AG04449 (cell line): ENCODE data around the gene FAM219B.

Experiments
- CTCF ChIA-PET: fragments of 350-600 bp; formaldehyde crosslinking; extraction: SDS; loops from one replicate; lab custom pipeline; 2021; ENCODE audit warnings: antibody characterized with exemption; lab: Yijun Ruan, JAX
- POLR2A ChIA-PET: fragments of 400-600, 350-600 bp; formaldehyde crosslinking; extraction: SDS; loops from one replicate; lab custom pipeline; 2020; ENCODE audit warnings: antibody characterized with exemption, inconsistent platforms; lab: Yijun Ruan, JAX
- DNase-seq: peaks from one replicate; pipeline ENCODE4 v3.0.0-alpha.2; 2010; ENCODE audit warnings: low read depth, low spot score
- H3K4me3 ChIP-seq: 2 replicates; pipeline ENCODE4 v1.5.1; 2011; ENCODE audit warnings: low read depth, mild to moderate bottlenecking, control low read depth, low read length
- TF ChIP-seq, protein P1 (sequence below): IDR thresholded peaks from one replicate; pipeline ENCODE4 v1.5.1; 2011; ENCODE audit warnings: mild to moderate bottlenecking, moderate library complexity, low read length, control low read depth, inconsistent platforms; ENCODE audit not compliant: insufficient read depth; ENCODE audit errors: missing control alignments

Gene FAM219B

DNA sequence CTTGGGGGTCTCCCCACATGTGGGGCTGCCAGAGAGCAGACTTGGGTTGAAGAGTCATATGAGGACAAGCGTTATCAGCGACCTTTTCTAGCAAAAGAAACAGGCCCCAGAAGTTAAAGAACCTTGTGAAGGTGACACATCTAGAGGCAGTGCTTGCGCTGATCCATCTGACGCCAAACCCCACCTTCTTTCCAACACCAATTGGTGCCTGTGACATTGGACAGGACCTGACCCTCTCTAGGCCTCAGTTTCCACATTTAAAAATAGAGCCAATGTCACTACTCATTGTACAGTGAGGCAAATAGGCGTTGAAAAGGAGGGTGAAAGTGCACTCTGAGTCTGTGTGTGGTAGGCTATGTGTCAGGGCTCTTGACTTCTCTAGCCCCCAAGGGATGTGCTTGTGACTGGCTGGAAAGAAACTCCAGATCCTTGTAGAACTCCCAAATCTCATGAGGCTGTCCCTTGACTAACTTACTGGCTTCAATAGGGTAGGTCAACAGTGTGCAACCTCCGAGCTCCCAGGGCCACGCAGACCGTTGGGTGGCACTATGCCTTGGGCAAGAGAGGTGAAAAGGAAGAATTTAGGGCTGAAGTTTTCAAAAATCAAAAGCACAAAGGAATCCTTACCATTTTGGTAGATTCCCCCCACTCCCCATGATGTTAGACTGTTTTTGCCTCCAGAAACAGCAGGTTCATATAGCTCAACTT, 666 bp upstream of the FAM219B start:
- no peak for DNase-seq
- H3K4me3 ChIP-seq, result peak overlapping the region; percentile 73
- ChIA-PET CTCF (interaction anchor here (0.8 to 8.8 kb wide), 4 partner anchors 8 to 127 kb away, joined by 4 to 134 read pairs (median 8); partner anchors contain the start of gene MPI), POLR2A (interaction anchor here (1.0 to 1.7 kb wide), 6 partner anchors 9 to 126 kb away, joined by 3 to 13 read pairs (median 6); partner anchors contain the start of genes COX5A, CSK and MPI)
- TF ChIP-seq, protein P1, sequence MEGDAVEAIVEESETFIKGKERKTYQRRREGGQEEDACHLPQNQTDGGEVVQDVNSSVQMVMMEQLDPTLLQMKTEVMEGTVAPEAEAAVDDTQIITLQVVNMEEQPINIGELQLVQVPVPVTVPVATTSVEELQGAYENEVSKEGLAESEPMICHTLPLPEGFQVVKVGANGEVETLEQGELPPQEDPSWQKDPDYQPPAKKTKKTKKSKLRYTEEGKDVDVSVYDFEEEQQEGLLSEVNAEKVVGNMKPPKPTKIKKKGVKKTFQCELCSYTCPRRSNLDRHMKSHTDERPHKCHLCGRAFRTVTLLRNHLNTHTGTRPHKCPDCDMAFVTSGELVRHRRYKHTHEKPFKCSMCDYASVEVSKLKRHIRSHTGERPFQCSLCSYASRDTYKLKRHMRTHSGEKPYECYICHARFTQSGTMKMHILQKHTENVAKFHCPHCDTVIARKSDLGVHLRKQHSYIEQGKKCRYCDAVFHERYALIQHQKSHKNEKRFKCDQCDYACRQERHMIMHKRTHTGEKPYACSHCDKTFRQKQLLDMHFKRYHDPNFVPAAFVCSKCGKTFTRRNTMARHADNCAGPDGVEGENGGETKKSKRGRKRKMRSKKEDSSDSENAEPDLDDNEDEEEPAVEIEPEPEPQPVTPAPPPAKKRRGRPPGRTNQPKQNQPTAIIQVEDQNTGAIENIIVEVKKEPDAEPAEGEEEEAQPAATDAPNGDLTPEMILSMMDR, result no peak

DNA sequence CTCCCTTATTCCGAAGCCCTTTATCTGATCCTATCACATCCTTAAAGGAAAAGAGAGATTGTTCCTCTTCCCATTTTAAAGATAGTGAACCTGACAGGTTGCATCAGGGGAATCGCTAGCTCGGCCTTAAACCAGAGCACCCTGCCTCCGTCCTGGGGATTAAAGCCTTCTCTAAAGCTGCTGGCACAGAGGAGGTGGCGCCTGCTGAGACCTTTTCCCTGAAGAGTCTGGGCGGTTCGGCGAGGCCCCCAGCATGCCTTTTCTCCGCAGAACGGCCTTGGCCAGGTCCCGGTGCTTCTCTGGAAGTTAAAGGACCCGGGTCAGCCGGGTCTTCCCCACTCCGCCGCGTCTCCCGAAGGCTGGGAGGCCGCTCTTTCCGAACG, 593 bp downstream of the FAM219B start:
- ChIA-PET POLR2A (interaction anchor here (0.9 to 1.7 kb wide), 8 partner anchors 8 to 125 kb away, joined by 3 to 13 read pairs (median 5); partner anchors contain the start of genes COX5A, CSK and MPI), CTCF (interaction anchor here (0.7 to 8.8 kb wide), 12 partner anchors 10 to 274 kb away, joined by 3 to 134 read pairs (median 3); partner anchors contain the start of genes MPI and RPP25)
- peak overlapping the region; percentile 73 for H3K4me3 ChIP-seq
- no peak for DNase-seq
- TF ChIP-seq, protein P1, result no peak

DNA sequence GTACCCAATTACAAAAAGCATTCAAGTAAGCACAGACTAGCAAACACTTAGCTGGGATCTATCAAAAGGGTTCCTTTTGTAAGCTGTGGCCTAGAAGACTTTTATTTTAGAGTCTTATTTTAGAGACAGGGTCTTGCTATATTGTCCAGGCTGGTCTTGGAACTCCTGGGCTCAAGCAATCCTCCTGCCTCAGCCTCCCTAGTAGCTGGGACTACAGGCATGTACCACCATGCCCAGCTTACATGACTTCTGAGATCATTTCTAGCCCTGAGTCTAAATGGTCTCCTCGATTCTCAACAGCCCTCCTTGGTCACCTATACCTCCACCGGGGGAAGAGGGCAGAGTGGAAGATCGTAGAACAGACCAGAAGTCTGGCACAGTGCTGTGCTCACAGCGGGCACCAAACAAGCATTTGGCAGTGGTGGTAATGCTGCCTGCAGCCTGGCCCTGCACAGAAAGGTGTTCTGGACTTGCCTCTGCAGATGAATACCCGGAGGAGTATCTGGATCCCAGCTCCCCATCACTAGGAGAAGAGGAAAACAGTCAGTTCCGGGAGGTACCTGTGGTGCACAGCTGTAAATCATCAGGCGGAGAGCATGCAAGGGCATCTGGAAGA, 2.4 kb downstream of the FAM219B start:
- H3K4me3 ChIP-seq, result no peak overlapping the region
- CTCF ChIA-PET, result interaction anchor here (0.7 to 8.8 kb wide), 10 partner anchors 9 to 300 kb away, joined by 3 to 134 read pairs (median 5); partner anchors contain the start of genes MPI and ULK3
- POLR2A ChIA-PET, result no interaction called here
- no peak for DNase-seq
- TF ChIP-seq, protein P1, result no peak

DNA sequence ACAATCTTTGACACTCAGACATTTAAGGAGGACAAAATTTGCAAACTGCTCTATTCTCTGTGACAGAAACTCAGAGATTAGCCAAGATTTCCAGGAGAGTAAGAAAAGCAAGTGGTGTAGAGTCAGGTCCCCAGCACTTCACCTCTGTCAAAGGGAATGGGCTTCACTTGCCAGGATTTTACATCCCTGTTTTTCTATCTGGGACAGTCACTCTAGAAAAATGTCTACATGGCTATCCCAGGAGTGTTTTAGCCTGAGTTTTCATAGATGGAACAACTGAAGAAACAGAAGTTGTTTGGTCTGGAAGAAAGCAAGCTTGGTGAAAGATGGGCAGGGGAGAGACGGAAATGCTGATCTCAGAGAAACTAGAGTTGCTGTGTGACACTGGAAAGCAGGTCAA, 3.0 kb downstream of the FAM219B start:
- no peak overlapping the region for H3K4me3 ChIP-seq
- ChIA-PET POLR2A (no interaction called here), CTCF (interaction anchor here (0.7 to 8.8 kb wide), 11 partner anchors 9 to 300 kb away, joined by 3 to 134 read pairs (median 6); partner anchors contain the start of genes MPI and ULK3)
- DNase-seq, result no peak
- TF ChIP-seq, protein P1, result no peak

DNA sequence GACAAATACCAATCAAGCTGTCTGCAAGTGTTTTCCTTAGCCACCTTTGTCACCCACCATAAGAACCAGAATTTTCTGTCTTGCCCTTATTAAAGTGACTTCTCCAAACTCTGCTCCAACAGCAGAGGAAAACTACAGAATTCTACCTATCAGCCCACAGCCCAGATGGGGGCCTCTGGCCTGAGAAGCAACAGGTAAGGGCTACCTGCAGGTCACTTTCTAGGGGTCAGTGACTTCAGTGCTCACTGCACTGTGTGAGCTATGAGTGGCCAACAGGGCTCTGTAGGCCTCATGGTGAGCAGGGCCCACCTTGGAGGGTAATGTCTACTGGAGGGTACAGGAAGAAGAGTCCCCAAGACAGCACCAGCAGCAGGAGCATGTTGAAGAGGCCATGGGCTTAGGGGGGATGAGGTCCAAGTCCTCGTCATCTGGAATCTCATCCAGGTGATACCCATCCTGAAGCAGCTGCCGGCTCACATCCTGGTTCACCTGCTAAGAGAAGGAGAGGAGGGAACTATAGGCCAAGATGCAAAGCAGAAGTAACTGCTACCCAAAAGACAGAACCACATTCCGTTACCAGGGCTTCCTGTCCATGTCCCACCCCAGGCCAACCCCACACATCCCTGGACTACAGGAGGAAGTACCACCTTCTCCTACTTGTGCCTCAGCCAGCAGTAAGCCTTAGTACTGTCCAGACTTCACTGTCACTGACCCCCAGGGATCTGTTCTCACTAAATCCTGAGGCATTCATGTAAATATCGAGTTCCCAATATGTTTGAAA, 4.2 kb downstream of the FAM219B start:
- ChIA-PET POLR2A (interaction anchor here (1.1 to 1.4 kb wide), 2 partner anchors 13 to 17 kb away, joined by 3 to 10 read pairs; partner anchors contain the start of gene MPI), CTCF (interaction anchor here (0.9 to 8.8 kb wide), 43 partner anchors 10 to 531 kb away, joined by 3 to 134 read pairs (median 8); partner anchors contain the start of genes CSK, MPI, SCAMP2 and ULK3)
- no peak for DNase-seq
- TF ChIP-seq, protein P1, result no peak
- H3K4me3 ChIP-seq, result no peak overlapping the region
